GM23338 (cell line): Measurements from ENCODE around the gene BCAM. TPM values are rescaled to one million over a fixed set of nuclear protein-coding genes. Genes with fewer than 3 reads are reported as not detected.

ENCODE experiments used
- ATAC-seq: fragments of 200-7000 bp; cut with Tn5 transposase; 3 replicates; pipeline ENCODE4 v1.9.1; 2020
- DNase-seq: peaks from one replicate; pipeline ENCODE4 v3.0.0-alpha.2; 2015; ENCODE audit warnings: low spot score
- H2AFZ ChIP-seq: fragments of 200-600 bp; sonication (generic); 2 replicates; pipeline ENCODE4 v1.8.0; 2016; ENCODE audit warnings: antibody characterized with exemption, mild to moderate bottlenecking, moderate library complexity
- H3F3A ChIP-seq: fragments of 200-600 bp; sonication (generic); replicated peaks from 2 replicates; pipeline ENCODE4 v1.8.0; 2017; ENCODE audit warnings: antibody characterized with exemption, mixed run types, low read depth
- H3K27ac ChIP-seq: fragments of 200-600 bp; sonication (generic); 2 replicates; pipeline ENCODE4 v1.6.1; 2016; ENCODE audit warnings: low read depth
- H3K27me3 ChIP-seq: fragments of 200-600 bp; sonication (generic); 2 replicates; pipeline ENCODE4 v1.8.0; 2016; ENCODE audit warnings: mild to moderate bottlenecking, mixed run types, moderate library complexity; ENCODE audit not compliant: insufficient read depth
- H3K36me3 ChIP-seq: fragments of 200-600 bp; sonication (generic); 2 replicates; pipeline ENCODE4 v1.8.0; 2016; ENCODE audit warnings: mild to moderate bottlenecking; ENCODE audit not compliant: insufficient read depth
- H3K4me1 ChIP-seq: fragments of 200-600 bp; sonication (generic); 2 replicates; pipeline ENCODE4 v1.8.0; 2016; ENCODE audit warnings: mild to moderate bottlenecking, moderate library complexity; ENCODE audit not compliant: insufficient read depth
- H3K4me2 ChIP-seq: fragments of 200-600 bp; sonication (generic); 2 replicates; pipeline ENCODE4 v1.7.1; 2017; ENCODE audit warnings: mixed run types
- H3K4me3 ChIP-seq: fragments of 200-600 bp; sonication (generic); 2 replicates; pipeline ENCODE4 v1.6.1; 2016; ENCODE audit warnings: mixed run types
- H3K79me2 ChIP-seq: fragments of 200-600 bp; sonication (generic); replicated peaks from 2 replicates; pipeline ENCODE4 v1.8.0; 2017; ENCODE audit warnings: mild to moderate bottlenecking; ENCODE audit not compliant: insufficient read depth
- H3K9me2 ChIP-seq: fragments of 200-600 bp; sonication (generic); 2 replicates; pipeline ENCODE4 v1.8.0; 2017; ENCODE audit not compliant: insufficient read depth
- H4K20me1 ChIP-seq: fragments of 200-600 bp; sonication (generic); replicated peaks from 2 replicates; pipeline ENCODE4 v1.8.0; 2017; ENCODE audit warnings: mild to moderate bottlenecking; ENCODE audit not compliant: insufficient read depth
- H3K27ac Mint-ChIP-seq: 2 replicates; pipeline ENCODE4 v1.8.0; 2020; ENCODE audit warnings: inconsistent platforms, mild to moderate bottlenecking, moderate library complexity, mixed read lengths
- H3K27me3 Mint-ChIP-seq: 3 replicates; pipeline ENCODE4 v1.8.0; 2022; ENCODE audit warnings: low read depth, mild to moderate bottlenecking, moderate library complexity, mixed read lengths, inconsistent platforms; ENCODE audit not compliant: insufficient read depth, poor library complexity
- H3K36me3 Mint-ChIP-seq: 3 replicates; pipeline ENCODE4 v1.8.0; 2021; ENCODE audit warnings: low read depth, mild to moderate bottlenecking, inconsistent platforms, moderate library complexity, mixed read lengths
- H3K4me1 Mint-ChIP-seq: 3 replicates; pipeline ENCODE4 v1.8.0; 2020; ENCODE audit warnings: mild to moderate bottlenecking, inconsistent platforms, mixed read lengths
- H3K4me3 Mint-ChIP-seq: 3 replicates; pipeline ENCODE4 v1.8.0; 2021; ENCODE audit warnings: moderate library complexity, mild to moderate bottlenecking, inconsistent platforms, mixed read lengths
- H3K9me3 Mint-ChIP-seq: 3 replicates; pipeline ENCODE4 v1.8.0; 2020; ENCODE audit warnings: moderate library complexity, mild to moderate bottlenecking, inconsistent platforms, mixed read lengths
- CTCF ChIP-seq, 2 experiments: fragments of 200-600 bp in 1 of 2; sonication (generic) in 1 of 2; conservative IDR thresholded peaks; 2 replicates each; pipeline versions ENCODE4 v1.5.1 to v1.6.1; 2016 to 2017; ENCODE audit warnings: antibody characterized with exemption in 2 of 2, low read depth in 2 of 2, mild to moderate bottlenecking in 2 of 2, moderate library complexity in 1 of 2
- EZH2 ChIP-seq: fragments of 200-600 bp; sonication (generic); IDR thresholded peaks from one replicate; pipeline ENCODE4 v1.8.0; 2017; ENCODE audit warnings: antibody characterized with exemption, mild to moderate bottlenecking, low read depth; ENCODE audit not compliant: unreplicated experiment
- EZH2phosphoT487 ChIP-seq: fragments of 200-600 bp; sonication (generic); IDR thresholded peaks from one replicate; pipeline ENCODE4 v1.8.1; 2018; ENCODE audit warnings: antibody characterized with exemption; ENCODE audit not compliant: unreplicated experiment
- POLR2AphosphoS5 ChIP-seq: IDR thresholded peaks from 2 replicates; pipeline ENCODE4 v1.6.1; 2016; ENCODE audit warnings: antibody characterized with exemption, low read depth
- STAT1 ChIP-seq: IDR thresholded peaks from one replicate; pipeline ENCODE4 v1.6.1; 2016; ENCODE audit warnings: antibody characterized with exemption; ENCODE audit not compliant: unreplicated experiment
- polyA plus RNA-seq: library from polyadenylated mRNA; unstranded; fragments of >200 nt; fragmentation: Nextera tagmentation; extraction: Ambion mirVana; gene quantifications from 2 replicates; pipeline ENCODE4 v1.2.1, GENCODE V29; 2016
- total RNA-seq: library from RNA; depleted of rRNA; stranded (reverse); fragments of >200 nt; shearing (Covaris generic); gene quantifications from 2 replicates; pipeline ENCODE4 v1.2.3, GENCODE V29; 2014

Gene BCAM
- total and polyA plus RNA-seq, 2 experiments from 2014 or later = 33.3 to 100 TPM

- H3K36me3 Mint-ChIP-seq = peaks cover 42% of the 10 kb centered on the region
- H4K20me1 ChIP-seq = no peaks in the 10 kb centered on the region
- H3K36me3 ChIP-seq = no peaks in the 10 kb centered on the region
- H3K4me3 ChIP-seq = no peak overlapping the region
- H3K9me2 ChIP-seq = no peaks in the 10 kb centered on the region
- TF ChIP-seq STAT1 = no peak
- TF ChIP-seq CTCF (conservative IDR thresholded peaks at IDR 0.05; ENCODE audit: low read depth in 2 of 2) = peak; percentile 91 to 99
- peak; percentile 96 for DNase-seq
- peak; percentile 97 for ATAC-seq
- H3K27me3 ChIP-seq = peaks cover 36% of the 10 kb centered on the region
- no peak overlapping the region for H2AFZ ChIP-seq
- H3F3A ChIP-seq = peaks cover 14% of the 10 kb centered on the region; the same call in 1 of the 2 replicates
- H3K9me3 Mint-ChIP-seq = no peaks in the 10 kb centered on the region; the same call in 2 of the 3 replicates
- H3K27me3 Mint-ChIP-seq = peaks cover 27% of the 10 kb centered on the region
- no peak overlapping the region for H3K4me3 Mint-ChIP-seq
- H3K4me1 ChIP-seq = peaks cover 24% of the 10 kb centered on the region
- H3K27ac ChIP-seq = peak overlapping the region; percentile 81
- H3K4me1 Mint-ChIP-seq = peaks cover 21% of the 10 kb centered on the region
- H3K27ac Mint-ChIP-seq = no peak overlapping the region
- no peak overlapping the region for H3K4me2 ChIP-seq
- no peaks in the 10 kb centered on the region for H3K79me2 ChIP-seq
These were observed 8.4 kb upstream of the BCAM start for GRCh38 chr19:44800461-44800860.

GRCh38 chr19:44803442-44804428 is 5.2 kb upstream of the BCAM start:
- Histone ChIP-seq H3K4me3 (no peak overlapping the region), H3K9me2 (no peaks in the 10 kb centered on the region), H3K79me2 (no peaks in the 10 kb centered on the region), H3K4me2 (no peak overlapping the region), H3K27me3 (peaks cover 52% of the 10 kb centered on the region), H2AFZ (no peak overlapping the region), H3K36me3 (no peaks in the 10 kb centered on the region), H3K4me1 (peaks cover 28% of the 10 kb centered on the region), H3F3A (peaks cover 13% of the 10 kb centered on the region; the same call in 1 of the 2 replicates), H4K20me1 (no peaks in the 10 kb centered on the region), H3K27ac (no peak overlapping the region)
- Mint-ChIP-seq H3K36me3 (peaks cover 14% of the 10 kb centered on the region), H3K27ac (no peak overlapping the region), H3K9me3 (no peaks in the 10 kb centered on the region; the same call in 2 of the 3 replicates), H3K4me3 (no peak overlapping the region; the same call in 2 of the 3 replicates), H3K4me1 (peaks cover 29% of the 10 kb centered on the region), H3K27me3 (peaks cover 38% of the 10 kb centered on the region)
- DNase-seq = no peak
- ATAC-seq = no peak
- TF ChIP-seq EZH2phosphoT487 (no peak), EZH2 (no peak), STAT1 (no peak), POLR2AphosphoS5 (no peak), CTCF (conservative IDR thresholded peaks at IDR 0.05; ENCODE audit: low read depth in 2 of 2) (no peak)
